Hepatocyte (in vitro differentiated cells): ENCODE measurements around the gene TTC34.

ENCODE experiments used
- EZH2 ChIP-seq: fragments of 200-600 bp; sonication (generic); IDR thresholded peaks from 2 replicates; pipeline ENCODE4 v1.6.1; 2016; ENCODE audit warnings: antibody characterized with exemption, mild to moderate bottlenecking, borderline replicate concordance
- EZH2phosphoT487 ChIP-seq: fragments of 200-600 bp; sonication (generic); IDR thresholded peaks from one replicate; pipeline ENCODE4 v1.6.1; 2018; ENCODE audit warnings: antibody characterized with exemption, mild to moderate bottlenecking, low read depth, moderate library complexity; ENCODE audit not compliant: unreplicated experiment, severe bottlenecking
- TF ChIP-seq, protein P1 (sequence below): fragments of 200-600 bp; sonication (generic); IDR thresholded peaks from 2 replicates; pipeline ENCODE4 v1.5.1; 2016; ENCODE audit warnings: antibody characterized with exemption, mild to moderate bottlenecking; ENCODE audit not compliant: poor library complexity

GRCh38 chr1:2595812-2596529 is 205.5 kb downstream of the TTC34 start:
- TF ChIP-seq, protein P1, sequence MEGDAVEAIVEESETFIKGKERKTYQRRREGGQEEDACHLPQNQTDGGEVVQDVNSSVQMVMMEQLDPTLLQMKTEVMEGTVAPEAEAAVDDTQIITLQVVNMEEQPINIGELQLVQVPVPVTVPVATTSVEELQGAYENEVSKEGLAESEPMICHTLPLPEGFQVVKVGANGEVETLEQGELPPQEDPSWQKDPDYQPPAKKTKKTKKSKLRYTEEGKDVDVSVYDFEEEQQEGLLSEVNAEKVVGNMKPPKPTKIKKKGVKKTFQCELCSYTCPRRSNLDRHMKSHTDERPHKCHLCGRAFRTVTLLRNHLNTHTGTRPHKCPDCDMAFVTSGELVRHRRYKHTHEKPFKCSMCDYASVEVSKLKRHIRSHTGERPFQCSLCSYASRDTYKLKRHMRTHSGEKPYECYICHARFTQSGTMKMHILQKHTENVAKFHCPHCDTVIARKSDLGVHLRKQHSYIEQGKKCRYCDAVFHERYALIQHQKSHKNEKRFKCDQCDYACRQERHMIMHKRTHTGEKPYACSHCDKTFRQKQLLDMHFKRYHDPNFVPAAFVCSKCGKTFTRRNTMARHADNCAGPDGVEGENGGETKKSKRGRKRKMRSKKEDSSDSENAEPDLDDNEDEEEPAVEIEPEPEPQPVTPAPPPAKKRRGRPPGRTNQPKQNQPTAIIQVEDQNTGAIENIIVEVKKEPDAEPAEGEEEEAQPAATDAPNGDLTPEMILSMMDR = no peak
- TF ChIP-seq EZH2 (no peak), EZH2phosphoT487 (no peak)
